ENCODE results near the gene DHCR24. TPM values are rescaled to one million over a fixed set of nuclear protein-coding genes. Genes with fewer than 3 reads are reported as not detected.
"Not testable (repeated sequence)": the region's sequence is repeated elsewhere in the genome, so short reads cannot be mapped to it uniquely, and the experiment has no call there.

The DHCR24 gene
- total RNA-seq, 1 donor from 2014 or later, result 118 TPM

- no peak for FAIRE-seq
- no peak overlapping the region for H3K4me3 ChIP-seq (ENCODE audit: low read depth, low read length)
Measured at GRCh38 chr1:54919367-54920359, 32.7 kb upstream of the DHCR24 start.

GRCh38 chr1:54911076-54911475 lies 24.1 kb upstream of the DHCR24 start:
- not testable (repeated sequence) for H3K36me3 ChIP-seq (ENCODE audit: control insufficient read depth, insufficient read depth, low read length); H3K4me3 ChIP-seq (ENCODE audit: low read depth, low read length); H3K27me3 ChIP-seq (ENCODE audit: control insufficient read depth, insufficient read depth, low read length); FAIRE-seq; DNase-seq (ENCODE audit: low read depth)

More at GRCh38 chr1:54919367-54920359, 32.7 kb upstream of the DHCR24 start:
- no peak for TF ChIP-seq CTCF (IDR thresholded peaks at IDR 0.05; ENCODE audit: insufficient read depth, low read length, severe bottlenecking)
- H3K36me3 ChIP-seq (ENCODE audit: control insufficient read depth, insufficient read depth, low read length), result no peaks in the 10 kb centered on the region
- H3K27me3 ChIP-seq (ENCODE audit: control insufficient read depth, insufficient read depth, low read length), result no peaks in the 10 kb centered on the region
- no peak for DNase-seq (ENCODE audit: low read depth)

- Histone ChIP-seq H3K36me3 (ENCODE audit: control insufficient read depth, insufficient read depth, low read length) (no peaks in the 10 kb centered on the region), H3K27me3 (ENCODE audit: control insufficient read depth, insufficient read depth, low read length) (no peaks in the 10 kb centered on the region), H3K4me3 (ENCODE audit: low read depth, low read length) (no peak overlapping the region)
- no peak for TF ChIP-seq CTCF (IDR thresholded peaks at IDR 0.05; ENCODE audit: insufficient read depth, low read length, severe bottlenecking)
- FAIRE-seq (no peak), DNase-seq (ENCODE audit: low read depth) (no peak)
Measured at GRCh38 chr1:54906586-54906985, 19.6 kb upstream of the DHCR24 start.

- H3K4me3 ChIP-seq (ENCODE audit: low read depth, low read length), result no peak overlapping the region
- DNase-seq (ENCODE audit: low read depth) (peak; percentile 95), FAIRE-seq (no peak)
- no peaks in the 10 kb centered on the region for H3K27me3 ChIP-seq (ENCODE audit: control insufficient read depth, insufficient read depth, low read length)
- TF ChIP-seq CTCF (IDR thresholded peaks at IDR 0.05; ENCODE audit: insufficient read depth, low read length, severe bottlenecking), result no peak
- H3K36me3 ChIP-seq (ENCODE audit: control insufficient read depth, insufficient read depth, low read length), result no peaks in the 10 kb centered on the region
Measured at GRCh38 chr1:54904476-54905048, 17.6 kb upstream of the DHCR24 start.

- H3K4me3 ChIP-seq (ENCODE audit: low read depth, low read length), result no peak overlapping the region
- no peak for DNase-seq (ENCODE audit: low read depth)
- FAIRE-seq, result no peak
- no peaks in the 10 kb centered on the region for H3K27me3 ChIP-seq (ENCODE audit: control insufficient read depth, insufficient read depth, low read length)
- TF ChIP-seq CTCF (IDR thresholded peaks at IDR 0.05; ENCODE audit: insufficient read depth, low read length, severe bottlenecking), result no peak
- H3K36me3 ChIP-seq (ENCODE audit: control insufficient read depth, insufficient read depth, low read length), result no peaks in the 10 kb centered on the region
Measured at GRCh38 chr1:54894271-54894670, 7.3 kb upstream of the DHCR24 start.

DNA sequence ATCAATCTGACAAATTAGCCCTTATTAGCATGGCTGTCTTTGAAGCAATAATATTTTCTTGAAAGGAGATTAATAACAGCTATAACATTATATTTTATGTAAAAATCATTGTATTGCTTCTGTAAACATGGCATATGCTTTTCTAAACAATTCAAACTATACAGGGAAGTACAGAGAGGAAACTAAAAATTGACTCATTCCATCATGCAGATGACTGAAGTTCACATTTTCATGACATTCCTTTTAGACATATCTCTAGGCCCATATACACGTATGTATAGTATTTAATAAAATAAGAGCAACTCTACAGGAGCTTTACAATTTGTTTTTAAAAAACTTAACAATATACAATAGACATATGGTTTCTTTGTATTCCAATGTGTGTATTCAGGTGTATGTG lies 5.6 kb upstream of the DHCR24 start:
- Histone ChIP-seq H3K36me3 (ENCODE audit: control insufficient read depth, insufficient read depth, low read length) (no peaks in the 10 kb centered on the region), H3K27me3 (ENCODE audit: control insufficient read depth, insufficient read depth, low read length) (no peaks in the 10 kb centered on the region), H3K4me3 (ENCODE audit: low read depth, low read length) (no peak overlapping the region)
- no peak for FAIRE-seq
- no peak for TF ChIP-seq CTCF (IDR thresholded peaks at IDR 0.05; ENCODE audit: insufficient read depth, low read length, severe bottlenecking)
- no peak for DNase-seq (ENCODE audit: low read depth)
